DND-41 (cell line): ENCODE results near the gene PPFIBP1.

Experiments used
- EZH2 ChIP-seq: IDR thresholded peaks from 3 replicates; pipeline ENCODE4 v1.6.1; 2012; ENCODE audit warnings: borderline replicate concordance, low read depth, mild to moderate bottlenecking, moderate library complexity, low read length, inconsistent platforms; ENCODE audit not compliant: severe bottlenecking
- TF ChIP-seq, protein P1 (sequence below): IDR thresholded peaks from 2 replicates; pipeline ENCODE4 v1.5.1; 2012; ENCODE audit warnings: borderline replicate concordance, low read length, moderate library complexity, mild to moderate bottlenecking; ENCODE audit not compliant: poor library complexity, severe bottlenecking; ENCODE audit errors: extremely low read depth

DNA sequence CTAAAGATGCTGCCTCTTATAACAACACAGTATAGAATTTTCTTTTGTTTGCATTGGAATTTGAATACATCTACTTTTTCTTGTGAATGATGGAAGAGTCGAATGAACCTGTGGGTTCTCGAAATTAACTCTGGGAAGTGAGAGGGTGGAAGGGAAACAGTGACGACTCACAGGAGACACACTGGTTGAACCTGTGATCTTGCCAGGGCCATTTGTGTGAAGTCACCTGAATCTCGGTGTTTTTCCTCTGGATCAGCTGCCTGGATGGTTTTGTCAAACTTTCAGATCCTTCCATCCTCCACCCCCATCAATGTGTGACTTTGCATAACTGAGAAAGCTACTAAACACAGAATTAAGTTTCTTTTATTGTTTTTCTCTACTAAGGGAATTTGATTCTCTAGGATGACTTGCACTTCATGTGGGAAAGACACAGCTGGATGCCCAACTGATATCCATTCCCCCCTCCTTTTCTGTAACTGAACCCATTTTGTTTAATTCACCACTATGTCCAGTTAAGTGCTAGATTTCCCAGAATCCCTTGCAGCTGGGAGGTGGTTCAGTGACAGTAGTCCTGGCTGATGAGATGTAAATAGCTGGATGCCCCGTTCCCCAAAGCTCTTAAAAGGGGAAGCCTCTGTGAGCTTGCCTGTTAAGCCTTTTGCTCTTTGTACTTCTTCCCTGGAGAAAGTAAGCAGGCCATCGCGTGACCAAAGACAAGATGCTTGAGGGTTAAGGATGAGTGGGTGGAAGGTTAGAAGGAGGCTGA is 6.3 kb downstream of the PPFIBP1 start:
- TF ChIP-seq, protein P1, sequence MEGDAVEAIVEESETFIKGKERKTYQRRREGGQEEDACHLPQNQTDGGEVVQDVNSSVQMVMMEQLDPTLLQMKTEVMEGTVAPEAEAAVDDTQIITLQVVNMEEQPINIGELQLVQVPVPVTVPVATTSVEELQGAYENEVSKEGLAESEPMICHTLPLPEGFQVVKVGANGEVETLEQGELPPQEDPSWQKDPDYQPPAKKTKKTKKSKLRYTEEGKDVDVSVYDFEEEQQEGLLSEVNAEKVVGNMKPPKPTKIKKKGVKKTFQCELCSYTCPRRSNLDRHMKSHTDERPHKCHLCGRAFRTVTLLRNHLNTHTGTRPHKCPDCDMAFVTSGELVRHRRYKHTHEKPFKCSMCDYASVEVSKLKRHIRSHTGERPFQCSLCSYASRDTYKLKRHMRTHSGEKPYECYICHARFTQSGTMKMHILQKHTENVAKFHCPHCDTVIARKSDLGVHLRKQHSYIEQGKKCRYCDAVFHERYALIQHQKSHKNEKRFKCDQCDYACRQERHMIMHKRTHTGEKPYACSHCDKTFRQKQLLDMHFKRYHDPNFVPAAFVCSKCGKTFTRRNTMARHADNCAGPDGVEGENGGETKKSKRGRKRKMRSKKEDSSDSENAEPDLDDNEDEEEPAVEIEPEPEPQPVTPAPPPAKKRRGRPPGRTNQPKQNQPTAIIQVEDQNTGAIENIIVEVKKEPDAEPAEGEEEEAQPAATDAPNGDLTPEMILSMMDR, result no peak
- no peak for TF ChIP-seq EZH2
